Activated naive CD8-positive, alpha-beta T cell treated with anti-CD3 and anti-CD28 coated beads, Interleukin-2, amount 50 U/mL, for 16 hours (primary cell): ENCODE results near the gene GPR156.
"Not testable (repeated sequence)": the region's sequence is repeated elsewhere in the genome, so short reads cannot be mapped to it uniquely, and the experiment has no call there.

Experiments
- DNase-seq: peaks from one replicate; pipeline ENCODE4 v3.0.0-alpha.2; 2020; ENCODE audit warnings: low read depth, low spot score

Gene GPR156

DNA sequence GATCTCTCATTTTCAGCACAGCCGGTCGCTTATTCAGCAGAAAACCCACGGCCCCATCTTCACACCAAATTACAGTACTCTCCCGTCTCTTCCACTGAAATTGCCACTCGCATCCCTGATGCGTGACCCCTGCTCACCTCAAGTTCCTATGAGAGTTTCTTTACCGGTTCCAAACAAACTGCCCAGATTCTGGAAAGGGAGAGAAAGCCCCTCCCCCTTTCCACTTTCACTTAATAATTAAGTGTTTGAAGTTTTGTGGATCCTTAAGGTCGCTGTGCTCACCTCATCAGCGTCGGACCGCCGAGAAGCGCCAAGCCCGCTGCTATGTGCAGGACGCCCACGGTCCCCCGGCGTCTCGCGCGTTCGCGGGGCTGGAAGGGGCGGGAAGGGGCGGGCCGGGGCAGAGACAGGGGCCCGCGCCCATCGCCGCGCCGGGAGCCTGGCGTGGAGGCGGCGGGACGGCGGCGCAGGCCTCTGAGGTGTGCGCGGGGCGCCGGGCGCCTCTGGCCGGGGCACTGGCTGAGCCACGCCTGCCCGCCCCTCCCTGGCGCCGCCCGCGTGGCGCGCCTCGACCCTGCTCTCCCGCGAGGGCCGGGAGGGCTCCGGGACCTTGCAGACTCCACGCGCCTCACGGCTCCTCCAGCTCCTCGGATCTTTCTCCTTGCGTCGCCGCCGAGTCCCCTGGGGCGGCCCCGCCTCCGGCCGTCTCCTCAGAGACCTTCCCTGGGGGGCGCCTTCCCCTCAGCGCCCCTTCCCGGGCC is at the start of gene GPR156:
Gene GPR156 (minus strand): TSS at position 476 of the 761 bp plus-strand sequence. CDS start 41,124 bp downstream, outside the sequence.
- DNase-seq: no peak

DNA sequence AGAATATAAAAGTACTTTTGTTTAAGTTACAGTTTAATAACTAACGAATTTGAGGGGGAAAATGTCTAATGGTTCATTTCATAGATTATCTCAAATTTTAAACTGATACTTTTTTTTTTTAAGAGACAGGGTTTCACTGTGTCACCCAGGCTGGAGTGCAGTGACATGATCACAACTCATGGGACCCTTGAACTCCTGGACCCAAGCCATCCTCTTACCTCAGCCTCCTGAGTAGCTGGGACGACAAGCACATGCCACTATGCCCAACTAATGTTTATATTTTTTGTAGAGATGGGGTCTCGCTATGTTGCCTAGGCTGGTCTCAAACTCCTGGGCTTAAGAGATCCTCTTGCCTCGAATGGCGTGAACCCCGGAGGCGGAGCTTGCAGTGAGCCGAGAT is 47.6 kb upstream of the GPR156 start:
- no peak for DNase-seq

DNA sequence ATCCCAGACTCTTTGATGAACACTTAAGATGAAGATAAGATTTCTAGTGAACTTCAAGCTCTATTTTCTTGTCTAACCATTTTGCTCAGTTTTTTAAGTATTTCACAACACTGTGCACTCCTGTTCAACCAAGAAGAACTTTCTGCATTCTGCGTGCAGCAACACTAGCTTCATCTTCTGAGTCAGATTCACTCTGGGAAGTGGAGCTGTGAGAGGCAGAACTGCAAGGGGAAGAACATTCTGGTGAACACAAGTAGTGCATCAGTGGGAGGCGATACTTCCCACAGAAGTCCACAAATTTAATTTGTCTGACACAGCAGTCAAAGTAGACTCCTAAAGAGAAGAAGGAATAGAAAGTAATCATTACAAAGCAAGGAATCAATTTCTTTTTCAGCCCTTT is 46.1 kb upstream of the GPR156 start:
- no peak for DNase-seq

DNA sequence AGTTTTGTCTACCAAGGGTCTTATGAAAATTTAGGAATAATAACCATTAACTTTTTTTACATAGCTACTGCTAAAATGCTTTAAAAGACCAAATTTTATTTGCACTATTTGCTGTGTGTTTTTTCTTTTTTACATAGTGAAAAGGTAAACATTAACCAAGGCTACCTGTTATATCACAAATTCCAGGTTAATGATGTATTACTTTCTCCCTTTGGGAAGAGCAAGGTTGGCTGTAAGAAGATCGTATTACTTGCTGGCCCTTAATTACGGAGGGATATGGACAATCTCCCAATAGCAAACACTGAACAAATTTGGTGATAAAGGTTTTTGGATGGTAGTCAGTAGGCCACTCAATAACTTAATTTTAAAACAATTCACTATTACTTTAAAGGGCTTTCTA is 41.8 kb upstream of the GPR156 start:
- no peak for DNase-seq

DNA sequence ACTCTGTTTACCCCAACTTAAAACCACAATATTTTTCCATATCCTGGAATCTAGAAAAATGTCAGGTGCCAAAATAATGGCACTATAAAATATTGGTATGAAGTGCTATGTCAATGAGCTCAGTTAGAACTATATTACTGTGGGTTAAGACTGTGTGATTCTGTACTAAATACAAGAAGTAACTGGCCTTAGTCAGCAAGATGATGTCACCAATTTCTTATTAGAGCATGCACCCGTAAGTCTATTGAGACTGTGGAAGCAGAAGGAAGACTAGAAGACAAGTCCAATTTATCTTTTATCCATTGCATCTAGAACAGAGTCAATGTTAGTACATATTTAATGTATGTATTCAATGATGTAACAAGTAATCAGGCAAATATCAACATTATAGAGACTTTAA is 39.2 kb upstream of the GPR156 start:
- DNase-seq: no peak

DNA sequence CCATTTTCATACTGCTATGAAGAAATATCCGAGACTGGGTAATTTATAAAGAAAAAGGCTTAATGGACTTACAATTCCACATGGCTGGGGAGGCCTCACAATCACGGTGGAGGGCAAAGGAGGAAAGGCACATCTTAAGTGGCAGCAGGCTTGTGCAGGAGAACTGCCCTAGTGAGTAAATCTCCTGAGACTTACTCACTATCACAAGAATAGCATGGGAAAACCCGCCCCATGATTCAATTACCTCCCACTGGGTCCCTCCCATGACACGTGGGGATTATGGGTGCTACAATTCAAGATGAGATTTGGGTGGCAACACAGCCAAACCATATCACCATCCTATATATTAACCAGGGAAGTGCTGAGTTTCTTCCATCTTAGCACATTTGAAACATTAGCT is 38.7 kb upstream of the GPR156 start:
- not testable (repeated sequence) for DNase-seq

DNA sequence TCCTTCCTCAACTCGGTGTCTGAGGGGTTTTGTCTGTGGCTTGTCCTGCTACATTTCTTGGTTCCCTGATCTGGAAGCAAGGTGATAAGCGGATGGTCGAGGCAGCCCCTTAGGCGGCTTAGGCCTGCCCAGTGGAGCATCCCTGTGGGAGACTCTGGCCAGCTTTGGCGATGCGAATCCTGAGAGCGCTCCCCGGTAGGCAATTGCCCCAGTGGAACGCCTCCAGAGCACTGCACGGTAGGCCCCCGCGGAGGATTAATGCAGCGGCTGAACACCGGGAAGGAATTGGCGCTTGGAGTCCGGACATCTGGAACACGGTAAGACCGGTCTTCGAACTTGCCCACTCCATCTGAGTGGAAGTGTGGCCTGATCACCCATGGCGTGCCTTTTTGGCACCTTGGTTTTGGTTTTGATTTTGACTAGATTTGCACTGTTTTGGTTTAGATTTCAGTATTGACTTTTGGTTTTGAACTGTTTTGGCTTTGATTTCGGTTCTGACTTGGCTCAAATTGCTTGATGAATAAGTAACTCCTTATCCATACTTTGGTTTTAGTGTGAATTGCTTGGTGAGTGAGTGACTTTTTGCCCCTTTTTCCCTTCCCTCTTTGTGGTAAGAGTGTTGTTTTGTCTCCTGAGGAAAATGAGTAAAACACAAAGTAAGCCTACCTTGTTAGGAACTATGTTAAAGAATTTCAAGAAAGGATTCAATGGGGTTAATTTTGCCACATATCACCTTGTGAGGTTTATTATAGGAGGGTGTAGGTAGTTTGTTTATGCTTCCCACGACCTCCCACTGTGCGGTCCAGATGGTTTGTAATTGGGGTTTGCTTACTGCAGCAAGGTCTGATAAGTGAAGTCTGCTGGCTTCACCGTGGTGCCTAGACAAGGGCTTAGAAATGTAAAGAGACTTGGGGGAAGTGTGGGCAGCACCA is 27.1 kb upstream of the GPR156 start:
- no peak for DNase-seq

DNA sequence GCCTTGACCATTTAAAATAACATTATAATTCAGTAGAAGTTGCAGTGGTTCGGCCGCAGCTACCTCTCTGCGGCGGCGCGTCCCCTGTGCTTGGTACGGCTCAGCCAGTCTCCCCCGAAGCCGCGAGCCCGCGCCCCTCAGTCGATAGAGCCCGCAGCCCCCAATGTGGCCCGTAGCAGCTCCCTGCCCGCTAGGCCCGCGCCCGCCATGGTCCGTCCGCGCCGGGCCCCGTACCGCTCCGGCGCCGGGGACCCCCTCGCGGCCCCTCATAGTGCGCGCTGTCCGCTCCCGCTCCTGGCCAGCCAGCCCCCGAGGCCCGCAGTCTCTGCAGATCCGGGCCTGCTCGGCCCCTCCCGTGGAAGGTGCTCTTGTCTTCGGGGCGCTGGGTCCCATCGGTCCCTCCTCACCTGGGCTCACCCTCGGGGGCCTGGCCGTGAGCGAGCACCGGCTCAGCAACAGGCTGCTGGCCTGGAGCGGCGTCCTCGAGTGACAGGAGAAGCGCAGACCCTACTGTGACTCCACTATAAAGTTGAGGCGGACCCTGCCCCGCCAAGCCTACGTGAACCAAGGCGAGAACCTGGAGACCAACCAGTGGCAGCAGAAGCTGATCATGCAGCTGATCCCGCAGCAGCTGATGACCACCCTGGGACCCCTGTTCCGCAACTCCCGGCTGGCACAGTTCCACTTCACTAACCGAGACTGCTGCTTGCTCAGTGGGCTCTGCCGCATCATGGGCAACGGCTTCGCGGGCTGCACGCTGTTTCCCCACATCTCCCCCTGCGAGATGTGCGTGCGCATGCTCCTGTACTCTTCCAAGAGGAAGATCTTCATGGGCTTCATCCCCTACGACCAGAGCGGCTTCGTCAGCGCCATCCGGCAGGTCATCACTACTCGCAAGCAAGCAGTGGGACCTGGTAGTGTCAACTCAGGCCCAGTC is 21.8 kb upstream of the GPR156 start:
- no peak for DNase-seq

DNA sequence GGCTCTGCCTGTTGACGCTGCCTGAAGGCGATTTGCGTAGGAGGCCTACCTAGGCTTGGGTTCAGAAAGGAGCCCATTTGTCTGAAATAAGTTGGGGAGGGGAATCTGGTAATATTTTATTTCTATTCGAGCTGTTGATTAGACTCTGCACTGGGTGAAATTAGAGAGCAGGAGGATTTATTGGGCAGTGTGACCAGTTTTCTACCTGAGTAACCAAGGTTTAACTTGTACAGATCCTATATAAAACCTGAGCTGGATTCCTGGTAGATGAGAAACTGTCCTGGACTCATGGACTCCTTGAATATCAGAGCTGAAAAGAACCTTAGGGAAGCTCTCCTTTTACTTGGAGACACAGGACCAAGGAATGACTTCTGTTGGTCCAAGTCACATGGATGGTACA is 19.6 kb upstream of the GPR156 start:
- no peak for DNase-seq

DNA sequence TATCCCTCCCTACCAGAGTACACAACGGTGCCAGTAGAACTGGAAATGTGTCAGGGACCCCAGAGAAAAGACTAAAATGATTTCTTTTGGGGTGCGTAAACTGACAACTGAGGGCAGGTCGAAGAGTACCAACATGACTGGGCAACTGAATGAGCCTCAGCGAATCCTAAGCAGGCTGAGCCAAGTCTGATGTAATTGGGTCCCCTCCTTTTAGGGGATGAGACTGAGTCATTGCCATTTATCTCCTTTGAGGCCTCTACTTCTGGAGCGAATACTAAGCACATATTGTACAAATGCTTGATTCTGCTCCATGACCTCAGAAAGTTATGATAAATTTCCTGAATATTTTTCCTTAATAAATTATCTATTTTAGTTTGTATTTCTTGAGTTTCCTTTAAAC is 17.3 kb upstream of the GPR156 start:
- no peak for DNase-seq

DNA sequence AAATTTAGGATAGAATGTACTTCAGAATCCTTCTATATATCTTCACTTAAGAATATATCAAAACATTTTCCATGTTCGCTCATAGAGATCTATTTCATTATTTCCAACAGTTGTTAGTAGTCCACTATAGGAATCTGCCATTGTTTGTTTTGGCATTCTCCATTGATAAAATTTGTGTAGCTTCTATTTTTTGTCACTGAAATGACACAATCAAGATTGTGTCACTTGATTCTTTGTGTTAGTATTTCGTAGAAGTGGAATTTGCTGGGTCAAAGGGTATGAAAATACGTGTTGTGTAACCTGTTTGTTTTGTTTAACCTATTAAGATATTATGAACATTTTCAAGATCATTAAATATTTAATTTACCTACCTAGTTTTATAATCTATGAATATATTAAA is 15.9 kb upstream of the GPR156 start:
- no peak for DNase-seq

DNA sequence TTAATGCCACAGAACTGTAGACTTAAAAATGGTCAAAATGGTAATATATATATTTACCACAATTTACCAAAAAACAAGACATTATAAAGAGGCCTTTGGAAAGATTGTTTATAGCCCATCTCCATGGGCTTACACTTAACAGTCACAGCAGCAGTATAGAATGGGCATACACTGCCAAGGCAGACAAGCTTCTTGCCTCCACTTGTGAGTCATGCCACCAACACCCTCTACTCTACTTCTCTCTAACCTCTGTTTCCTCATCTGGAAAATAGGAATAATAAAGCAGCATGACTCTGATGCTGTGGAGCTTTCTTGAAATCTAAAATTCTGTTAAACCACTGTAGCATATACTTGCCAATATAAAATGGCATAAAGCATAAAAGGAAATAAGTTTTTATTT is 14.4 kb upstream of the GPR156 start:
- no peak for DNase-seq

DNA sequence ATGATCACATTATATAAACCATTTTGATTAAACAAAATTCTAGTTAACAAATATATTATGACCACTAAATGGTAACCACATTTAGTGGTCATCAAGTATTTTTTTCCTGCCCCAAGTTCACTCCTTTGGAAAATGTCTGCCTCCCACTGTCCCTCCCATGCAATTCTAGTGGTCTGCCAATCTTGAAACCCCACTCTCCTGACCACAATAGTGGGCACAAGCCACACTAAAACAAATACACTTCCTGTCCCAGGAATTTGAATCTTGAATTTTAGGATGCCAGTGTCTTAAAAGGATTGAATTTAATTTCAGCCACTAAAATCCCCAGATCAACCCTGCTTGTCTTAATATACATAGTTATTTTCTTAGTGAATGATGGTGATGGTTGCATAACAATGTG is 14.0 kb upstream of the GPR156 start:
- DNase-seq: no peak

DNA sequence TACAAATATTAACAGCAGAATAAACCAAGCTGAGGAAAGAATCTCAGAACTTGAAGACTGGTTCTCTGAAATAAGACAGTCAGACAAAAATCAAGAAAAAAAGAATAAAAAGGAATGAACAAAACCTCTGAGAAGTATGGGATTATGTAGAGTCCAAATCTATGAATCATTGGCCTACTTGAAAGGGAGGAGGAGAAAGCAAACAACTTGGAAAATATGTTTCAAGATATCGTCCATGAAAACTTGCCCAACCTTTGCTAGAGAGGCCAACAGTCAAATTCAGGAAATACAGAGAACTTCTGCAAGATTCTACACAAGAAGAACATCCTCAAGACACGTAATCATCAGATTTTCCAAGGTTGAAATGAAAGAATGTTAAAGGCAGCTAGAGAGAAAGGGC is 6.5 kb upstream of the GPR156 start:
- DNase-seq: not testable (repeated sequence)

DNA sequence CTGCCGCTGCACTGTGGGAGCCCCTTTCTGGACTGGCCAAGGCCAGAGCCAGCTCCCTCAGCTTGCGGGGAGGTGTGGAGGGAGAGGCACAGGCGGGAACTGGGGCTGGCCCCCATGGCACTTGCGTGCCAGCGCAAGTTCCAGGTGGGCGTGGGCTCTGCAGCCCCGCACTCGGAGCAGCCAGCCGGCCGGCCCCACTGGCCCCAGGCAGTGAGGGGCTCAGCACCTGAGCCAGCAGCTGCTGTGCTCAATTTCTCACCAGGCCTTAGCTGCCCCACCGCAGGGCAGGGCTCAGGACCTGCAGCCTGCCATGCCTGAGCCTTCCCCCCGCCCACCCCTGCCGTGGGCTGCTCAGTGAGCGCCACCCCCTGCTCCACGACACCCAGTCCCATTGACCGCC is 4.6 kb upstream of the GPR156 start:
- no peak for DNase-seq

DNA sequence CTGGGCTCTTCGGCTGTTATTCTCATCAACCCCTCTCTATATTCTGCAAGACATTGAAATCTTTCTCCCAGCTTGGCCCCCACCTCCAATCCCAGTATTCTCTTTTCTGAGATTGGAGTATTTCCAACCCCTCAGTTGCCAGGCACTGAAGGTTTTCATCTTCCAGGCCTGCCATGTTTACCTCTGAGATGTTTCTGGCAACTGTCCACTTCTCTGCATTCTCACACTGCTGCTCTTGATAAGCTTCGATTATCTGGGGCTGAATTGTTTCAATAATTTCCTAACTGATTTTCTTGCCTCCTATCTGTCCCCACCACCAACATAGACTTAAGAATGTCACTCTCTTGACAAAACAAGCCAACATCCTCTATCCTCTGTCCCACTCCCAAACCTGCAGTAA is 1.4 kb upstream of the GPR156 start:
- no peak for DNase-seq

DNA sequence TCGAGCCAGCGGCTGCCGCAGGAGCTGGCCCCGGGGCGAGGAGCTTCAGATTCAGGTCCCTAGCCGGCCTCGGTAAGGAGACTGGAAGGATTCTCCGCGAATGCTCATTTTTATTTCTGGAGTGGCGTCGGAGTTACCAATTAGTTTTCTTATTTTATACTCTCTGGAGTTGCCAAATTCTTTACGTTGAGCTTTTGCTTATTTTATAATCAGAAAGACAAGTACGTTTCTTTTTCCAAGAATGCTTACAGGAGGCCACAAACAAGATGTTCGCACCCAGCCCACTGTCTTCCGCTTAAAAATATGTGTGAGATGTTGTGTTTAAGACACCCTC is 453 bp upstream of the GPR156 start:
- DNase-seq: no peak

DNA sequence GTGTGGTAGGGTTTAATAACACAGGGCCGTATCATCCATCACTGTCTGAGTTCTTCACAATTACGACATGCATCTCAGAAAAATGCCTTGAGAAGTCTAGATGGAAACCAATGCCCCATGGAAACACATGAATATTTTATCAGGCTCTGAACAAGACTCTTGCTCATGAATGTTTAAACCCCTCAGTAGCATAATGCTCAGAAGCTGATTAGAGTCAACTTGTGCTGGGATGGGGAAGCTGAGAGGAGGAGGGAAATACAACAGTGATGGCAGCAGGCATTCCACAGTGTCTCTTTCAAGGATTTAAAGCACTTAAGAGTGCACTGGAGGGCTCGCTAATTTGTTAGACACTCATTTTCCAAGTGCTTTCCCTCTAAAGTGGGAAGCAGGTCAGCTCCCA is 3.8 kb downstream of the GPR156 start:
- DNase-seq: no peak

DNA sequence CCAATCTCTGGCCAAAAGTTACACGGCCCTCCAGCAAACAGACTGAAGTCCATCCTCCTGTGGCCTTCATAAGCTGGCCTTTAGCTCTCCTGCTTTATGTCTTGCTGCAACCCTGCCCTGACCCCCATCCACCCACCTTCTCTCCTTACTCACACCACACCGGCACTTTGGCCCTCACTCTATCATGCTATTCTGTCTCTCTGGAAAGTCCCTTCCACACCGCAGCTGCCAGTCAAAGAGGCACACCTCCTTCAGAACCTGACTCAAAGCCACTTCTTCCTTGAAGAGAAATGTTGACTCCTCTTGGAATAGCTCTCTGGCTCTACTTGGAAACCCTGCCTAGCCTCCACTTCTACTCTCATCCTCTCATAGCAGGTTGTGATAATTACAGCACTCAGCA is 4.5 kb downstream of the GPR156 start:
- no peak for DNase-seq

DNA sequence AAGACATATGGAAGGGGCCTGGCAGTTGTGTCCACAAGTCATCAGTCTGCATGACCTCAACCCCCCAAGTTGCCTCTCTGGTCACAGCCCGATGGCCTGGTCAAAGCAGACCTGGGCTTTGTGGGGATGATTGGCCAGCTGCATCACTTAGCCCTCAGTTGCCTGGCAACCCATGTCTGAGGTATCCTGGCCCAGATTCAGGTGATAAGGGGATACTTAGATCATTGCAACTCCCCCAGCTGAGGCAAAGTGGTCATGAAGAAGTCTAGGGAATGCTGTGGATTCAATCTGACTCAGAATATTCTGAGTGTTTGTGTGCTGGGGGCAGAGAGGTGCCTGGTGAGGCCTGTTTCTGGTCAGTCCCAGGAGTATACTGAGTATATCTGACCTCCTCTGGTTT is 5.0 kb downstream of the GPR156 start:
- no peak for DNase-seq

DNA sequence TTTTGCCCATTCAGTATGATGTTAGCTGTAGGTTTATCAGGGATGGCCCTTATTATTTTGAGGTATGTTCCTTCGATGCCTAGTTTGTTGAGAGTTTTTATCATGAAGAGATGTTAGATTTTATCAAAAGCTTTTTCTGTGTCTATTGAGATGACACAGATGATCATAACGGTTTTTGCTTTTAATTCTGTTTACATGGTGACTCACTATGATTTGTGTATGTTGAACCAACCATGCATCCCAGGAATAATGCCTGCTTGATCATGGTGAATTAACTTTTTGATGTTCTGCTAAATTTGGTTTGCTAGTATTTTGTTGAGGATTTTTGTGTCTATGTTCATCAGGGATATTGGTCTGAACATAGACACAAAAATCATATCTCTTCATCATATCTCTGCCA is 8.3 kb downstream of the GPR156 start:
- DNase-seq: no peak

DNA sequence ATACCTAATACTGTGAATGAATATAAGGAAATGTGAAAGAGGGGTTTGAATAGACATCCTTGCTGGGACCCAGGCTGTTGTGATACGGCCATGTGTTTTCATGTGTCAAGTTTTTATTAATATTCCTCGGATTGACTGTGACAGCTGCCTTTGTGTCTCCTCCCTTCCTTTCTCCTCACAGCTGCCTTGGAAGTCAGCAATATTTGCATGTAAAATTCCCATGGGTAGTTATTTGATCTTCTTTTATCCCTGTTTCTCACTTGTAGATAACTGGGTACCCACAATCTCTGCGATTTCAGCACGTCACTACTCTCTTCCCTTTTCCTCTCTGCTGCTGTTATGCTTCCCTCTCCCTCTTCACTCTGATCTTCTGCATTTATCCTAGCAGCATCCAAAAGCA is 9.4 kb downstream of the GPR156 start:
- no peak for DNase-seq
